Omental fat pad (tissue), 4 donors: Measurements from ENCODE around the gene WDR70. TPM values are rescaled to one million over a fixed set of nuclear protein-coding genes. Genes with fewer than 3 reads are reported as not detected.
"Not testable (repeated sequence)": the region's sequence is repeated elsewhere in the genome, so short reads cannot be mapped to it uniquely, and the experiment has no call there.

Experiments
- ATAC-seq: fragments of 150-250 bp; one replicate; pipeline ENCODE4 v1.9.1; 2016; ENCODE audit warnings: mild to moderate bottlenecking, moderate library complexity; ENCODE audit not compliant: low FRiP score
- DNase-seq: peaks from one replicate; pipeline ENCODE4 v3.0.0-alpha.2; 2019; ENCODE audit warnings: low spot score
- CTCF ChIP-seq, 3 donors: fragments of 450-650 bp; IDR thresholded peaks; one replicate each; pipeline ENCODE4 v1.5.1; 2016 to 2017; ENCODE audit warnings: antibody characterized with exemption in 3 of 3, mild to moderate bottlenecking in 3 of 3, moderate library complexity in 2 of 3
- total RNA-seq, 4 donors: library from RNA; depleted of rRNA; stranded (reverse); fragments of >200 nt; gene quantifications; one replicate each; pipeline ENCODE4 v1.1.0, GENCODE V29; 2016

Gene WDR70
- total RNA-seq, 4 donors from 2014 or later: 17.4 to 37.7 (median 24.0) TPM

GRCh38 chr5:37787742-37788141, 408.6 kb downstream of the WDR70 start:
- DNase-seq (no peak), ATAC-seq (no peak)
- no peak for TF ChIP-seq CTCF (IDR thresholded peaks at IDR 0.05)

DNA sequence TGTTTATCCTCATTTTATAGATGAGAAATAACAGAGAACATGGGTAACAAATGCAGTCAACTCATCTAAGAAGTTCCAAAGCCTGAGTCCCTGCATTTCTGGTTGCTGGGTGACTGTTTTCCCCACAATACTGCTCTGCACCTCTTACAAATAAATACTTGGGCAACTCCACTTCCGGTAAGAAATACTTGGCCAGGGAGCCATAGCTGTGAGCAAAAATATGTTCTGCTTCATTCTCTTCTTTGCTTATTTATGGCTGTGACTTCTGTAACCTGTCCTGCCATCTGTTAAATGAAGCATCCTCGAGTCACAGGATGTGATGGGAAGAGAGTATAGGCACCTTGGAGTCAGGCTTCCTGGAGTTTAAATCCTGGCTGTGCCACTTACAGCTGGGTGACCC, 410.9 kb downstream of the WDR70 start:
- DNase-seq: no peak
- ATAC-seq: no peak
- TF ChIP-seq CTCF (IDR thresholded peaks at IDR 0.05): no peak

DNA sequence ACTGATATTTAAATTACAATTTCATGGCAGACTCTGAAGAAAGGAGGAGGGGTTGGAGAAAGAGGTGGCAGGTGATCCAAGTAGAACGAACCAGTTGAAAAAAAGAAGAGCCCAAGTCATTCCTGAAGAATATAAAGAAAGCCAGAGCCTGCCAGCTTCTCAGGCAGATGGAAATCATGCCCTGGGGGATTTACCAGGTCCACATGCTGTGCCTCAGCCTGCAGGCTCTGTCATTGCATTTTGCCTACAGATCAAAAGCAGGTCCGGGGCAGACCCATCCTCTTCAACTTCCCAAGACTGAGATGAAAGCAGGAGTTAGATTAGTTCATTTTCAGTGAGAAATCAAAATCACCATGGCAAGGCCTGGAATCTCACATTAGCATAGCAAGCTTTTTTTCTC, 412.2 kb downstream of the WDR70 start:
- ATAC-seq (no peak), DNase-seq (no peak)
- no peak for TF ChIP-seq CTCF (IDR thresholded peaks at IDR 0.05)

- no peak for TF ChIP-seq CTCF (IDR thresholded peaks at IDR 0.05)
- ATAC-seq (no peak), DNase-seq (no peak)
Measured at GRCh38 chr5:37792975-37793631, 414.0 kb downstream of the WDR70 start.

GRCh38 chr5:37795292-37795691, 416.2 kb downstream of the WDR70 start:
- ATAC-seq, DNase-seq: not testable (repeated sequence)

DNA sequence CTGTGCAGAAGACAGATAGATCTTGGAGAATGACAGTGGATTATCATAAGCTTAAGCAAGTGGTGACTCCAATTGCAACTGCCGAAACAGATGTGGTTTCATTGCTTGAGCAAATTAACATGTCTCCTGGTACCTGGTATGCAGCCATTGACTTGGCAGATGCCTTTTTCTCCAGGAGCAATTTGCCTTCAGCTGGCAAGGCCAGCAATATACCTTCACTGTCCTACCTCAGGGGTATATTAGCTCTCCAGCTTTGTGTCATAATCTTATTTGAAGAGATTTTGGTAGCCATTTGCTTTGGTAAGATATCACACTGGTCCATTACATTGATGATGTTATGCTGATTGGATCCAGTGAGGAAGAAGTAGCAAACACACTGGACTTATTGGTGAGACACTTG, 417.3 kb downstream of the WDR70 start:
- not testable (repeated sequence) for DNase-seq, ATAC-seq

DNA sequence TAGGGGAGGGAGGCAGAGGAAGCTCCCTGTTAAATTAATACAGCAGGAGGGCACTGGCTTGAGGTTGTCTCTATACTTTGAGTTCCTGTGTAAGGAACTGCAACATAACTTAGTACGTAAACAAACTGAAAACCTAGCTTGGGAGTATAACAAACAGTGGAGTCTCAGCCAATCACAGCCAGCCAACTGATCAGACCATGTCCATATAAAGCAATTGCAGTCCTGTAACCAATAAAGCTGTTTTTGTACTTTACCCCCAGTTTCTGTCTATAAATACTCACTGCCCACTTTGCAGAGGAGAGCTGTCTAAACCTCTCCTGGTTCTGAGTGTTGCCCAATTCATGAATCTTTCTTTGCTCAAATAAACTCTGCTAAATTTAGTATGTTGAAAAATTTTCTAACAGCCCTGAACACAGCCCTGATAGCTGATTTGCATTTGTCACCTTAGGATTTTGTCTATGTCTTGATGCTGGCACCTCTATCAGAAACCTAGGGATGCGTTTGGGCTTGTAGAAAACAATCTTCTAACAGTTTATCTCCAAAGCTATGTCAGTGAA, 420.8 kb downstream of the WDR70 start:
- TF ChIP-seq CTCF (IDR thresholded peaks at IDR 0.05): no peak
- ATAC-seq: no peak
- DNase-seq: no peak

DNA sequence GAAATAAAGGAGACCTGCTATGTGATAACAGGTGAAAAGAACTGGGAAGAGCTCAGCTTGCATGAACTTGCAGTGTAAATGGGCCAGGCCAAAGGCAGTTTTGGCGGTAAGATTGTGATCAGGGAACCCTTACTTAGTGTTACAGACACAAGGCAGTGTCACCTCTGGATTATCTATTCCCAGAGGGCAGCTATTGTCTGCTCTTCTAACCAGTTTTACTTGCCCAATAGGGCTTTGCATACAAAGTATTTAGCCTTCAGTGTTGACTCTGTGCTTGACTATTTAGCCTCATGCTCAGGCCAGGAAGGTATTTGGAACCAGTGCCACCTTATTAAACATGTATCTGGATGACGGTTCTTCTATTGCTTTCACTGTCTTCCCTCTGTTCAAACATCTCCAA, 422.4 kb downstream of the WDR70 start:
- TF ChIP-seq CTCF (IDR thresholded peaks at IDR 0.05): no peak
- no peak for ATAC-seq
- DNase-seq: no peak
